Gastrocnemius medialis (tissue), 4 donors: ENCODE results near the gene FAM98B.
A peak's percentile ranks its signal among the peaks of the same experiment; 100 is the strongest.

Source experiments
- CTCF ChIP-seq, 5 experiments: fragments of 450-650 bp in 3 of 5; fragments of 200-600 bp in 2 of 5; sonication (generic) in 2 of 5; IDR thresholded peaks in 4 of 5; conservative IDR thresholded peaks in 1 of 5; 1 replicate in 4 of 5; 2 replicates in 1 of 5; pipeline ENCODE4 v1.5.1; 2016 to 2019; ENCODE audit warnings: antibody characterized with exemption in 5 of 5, mild to moderate bottlenecking in 3 of 5, moderate library complexity in 3 of 5
- POLR2A ChIP-seq, 2 donors: fragments of 450-650 bp; IDR thresholded peaks; one replicate each; pipeline ENCODE4 v1.6.1; 2017; ENCODE audit warnings: antibody characterized with exemption in 2 of 2, mild to moderate bottlenecking in 2 of 2, moderate library complexity in 2 of 2

- TF ChIP-seq POLR2A (IDR thresholded peaks at IDR 0.05), result peak in 1 of 2 donors; percentile 47
- TF ChIP-seq CTCF (IDR thresholded peaks at IDR 0.05 in 4 of 5, conservative IDR thresholded peaks at IDR 0.05 in 1 of 5), result peak in 3 of 5 experiments; percentile 17 to 48 (median 32)
Observed at GRCh38 chr15:38453971-38454695, at the start of gene FAM98B.
